Skin epidermis (tissue), 12 donors: Measurements from ENCODE around the gene FGF1.

Source experiments
- H3K27ac ChIP-seq, 21 experiments: fragments of 200-600 bp; sonication (generic) in 11 of 21; one replicate each; pipeline ENCODE4 v1.5.0; 2020; ENCODE audit warnings: mild to moderate bottlenecking in 3 of 21, inconsistent platforms in 2 of 21, moderate library complexity in 2 of 21
- H3K4me3 ChIP-seq, 7 experiments: fragments of 200-600 bp; sonication (generic) in 2 of 7; one replicate each; pipeline ENCODE4 v1.5.0; 2020; ENCODE audit warnings: inconsistent platforms in 2 of 7, mild to moderate bottlenecking in 2 of 7, moderate library complexity in 1 of 7

The FGF1 gene

GRCh38 chr5:142552107-142552506 is 133.8 kb downstream of the FGF1 start:
- H3K27ac ChIP-seq, result no peak overlapping the region
- no peak overlapping the region for H3K4me3 ChIP-seq

GRCh38 chr5:142551338-142552067 is 134.4 kb downstream of the FGF1 start:
- Histone ChIP-seq H3K4me3 (peak overlapping the region in 1 of 7 experiments; percentile 21), H3K27ac (peak overlapping the region in 3 of 21 experiments; percentile 1 to 45 (median 11))

GRCh38 chr5:142550471-142550870 is 135.4 kb downstream of the FGF1 start:
- no peak overlapping the region for H3K4me3 ChIP-seq
- no peak overlapping the region for H3K27ac ChIP-seq

GRCh38 chr5:142549834-142550233 is 136.1 kb downstream of the FGF1 start:
- Histone ChIP-seq H3K4me3 (no peak overlapping the region), H3K27ac (no peak overlapping the region)

- H3K4me3 ChIP-seq, result no peak overlapping the region
- H3K27ac ChIP-seq, result no peak overlapping the region
Measured at GRCh38 chr5:142548739-142549275, 137.1 kb downstream of the FGF1 start.

GRCh38 chr5:142547445-142548380 is 138.2 kb downstream of the FGF1 start:
- Histone ChIP-seq H3K27ac (no peak overlapping the region), H3K4me3 (no peak overlapping the region)

GRCh38 chr5:142545650-142546322 is 140.1 kb downstream of the FGF1 start:
- Histone ChIP-seq H3K27ac (no peak overlapping the region), H3K4me3 (no peak overlapping the region)

- Histone ChIP-seq H3K27ac (peak overlapping the region in 1 of 21 experiments; percentile 11), H3K4me3 (no peak overlapping the region)
Measured at GRCh38 chr5:142544946-142545649, 140.8 kb downstream of the FGF1 start.

GRCh38 chr5:142544071-142544753 is 141.7 kb downstream of the FGF1 start:
- H3K4me3 ChIP-seq, result no peak overlapping the region
- peak overlapping the region in 1 of 21 experiments; percentile 11 for H3K27ac ChIP-seq

- Histone ChIP-seq H3K27ac (peak overlapping the region in 5 of 21 experiments; percentile 8 to 62 (median 46)), H3K4me3 (no peak overlapping the region)
Measured at GRCh38 chr5:142542906-142543305, 143.0 kb downstream of the FGF1 start.
